Hematopoietic multipotent progenitor cell treated with erythropoietin and hydrocortisone succinate and interleukin-3 and kit ligand, for 6 days (in vitro differentiated cells): Measurements from ENCODE around the gene SSTR3.
"Not testable (repeated sequence)": the region's sequence is repeated elsewhere in the genome, so short reads cannot be mapped to it uniquely, and the experiment has no call there.

Experiments
- DNase-seq: peaks from one replicate; pipeline ENCODE4 v3.0.0-alpha.2; 2015

Gene SSTR3

DNA sequence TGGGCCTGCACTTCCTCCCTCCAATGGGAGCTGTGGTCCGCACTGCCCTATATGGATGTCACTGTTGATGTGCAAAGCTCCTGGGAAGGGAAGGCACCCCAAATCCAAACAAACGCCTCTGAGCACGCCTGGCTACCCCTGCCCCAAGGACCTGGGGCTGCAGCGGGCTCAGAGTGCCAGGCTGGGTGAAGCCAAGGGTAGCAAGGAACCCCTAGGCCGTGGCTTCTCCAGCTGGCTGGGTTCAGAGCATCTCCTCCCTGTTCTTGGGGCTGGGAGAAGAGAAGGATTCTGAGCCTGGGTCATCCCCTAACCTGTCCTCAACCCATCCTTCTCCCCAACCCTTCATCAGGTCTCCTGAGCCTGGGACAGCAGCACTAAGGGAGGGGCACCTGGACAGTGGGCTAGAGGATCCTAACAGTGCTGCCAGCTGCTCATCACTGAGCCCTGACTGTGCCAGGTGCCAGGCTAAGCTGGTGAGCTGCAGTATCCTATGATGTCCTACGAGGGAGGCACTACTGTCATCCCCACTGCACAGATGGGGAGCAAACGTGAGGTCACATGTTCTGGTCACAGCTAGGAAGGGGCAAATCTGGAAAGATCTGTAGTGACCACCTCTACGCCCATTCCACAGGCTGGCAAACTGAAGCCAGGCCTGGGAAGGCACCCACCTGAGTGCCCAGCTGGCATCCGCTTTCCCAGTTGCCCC, 3.0 kb downstream of the SSTR3 start:
- DNase-seq, result no peak

DNA sequence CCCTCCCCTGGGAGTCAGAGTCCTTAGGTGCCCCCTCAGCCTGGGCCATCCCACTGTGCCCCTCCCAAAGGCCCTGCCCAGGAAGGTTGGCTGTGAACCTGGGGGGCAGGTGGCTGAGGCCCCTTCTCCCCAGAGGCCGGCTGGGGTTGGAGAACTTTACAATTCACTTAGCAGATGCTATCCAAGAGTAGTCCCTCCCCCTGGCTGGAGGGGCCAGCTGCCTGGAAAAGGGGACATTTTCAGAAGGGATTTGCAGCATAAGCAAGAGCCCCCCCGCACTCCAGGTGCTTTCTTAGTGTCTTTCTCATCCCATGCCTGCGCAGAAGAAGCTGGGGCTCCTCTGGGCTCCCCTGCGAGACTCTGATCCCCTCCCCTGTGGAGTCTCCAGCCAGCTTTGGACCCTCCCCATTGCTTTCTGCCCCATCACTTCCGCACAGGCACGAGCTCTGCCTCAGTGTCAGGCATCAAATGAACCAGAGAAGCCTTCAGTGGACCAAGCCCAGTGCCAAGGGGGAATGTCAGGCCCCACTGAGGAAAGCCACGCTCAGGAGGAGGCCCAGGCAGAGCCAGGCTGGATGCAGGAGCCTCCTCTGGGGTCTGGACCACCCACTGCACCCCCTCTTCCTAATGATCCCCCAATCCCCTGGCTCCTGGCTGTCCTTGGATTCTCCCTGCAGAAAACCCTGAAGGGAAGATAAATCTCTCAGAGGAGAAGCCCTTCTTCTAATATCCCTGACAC, 3.7 kb downstream of the SSTR3 start:
- no peak for DNase-seq

- no peak for DNase-seq
Observed at GRCh38 chr22:37207981-37208380, 4.3 kb downstream of the SSTR3 start.

- no peak for DNase-seq
Observed at GRCh38 chr22:37206841-37207821, 5.1 kb downstream of the SSTR3 start.

DNA sequence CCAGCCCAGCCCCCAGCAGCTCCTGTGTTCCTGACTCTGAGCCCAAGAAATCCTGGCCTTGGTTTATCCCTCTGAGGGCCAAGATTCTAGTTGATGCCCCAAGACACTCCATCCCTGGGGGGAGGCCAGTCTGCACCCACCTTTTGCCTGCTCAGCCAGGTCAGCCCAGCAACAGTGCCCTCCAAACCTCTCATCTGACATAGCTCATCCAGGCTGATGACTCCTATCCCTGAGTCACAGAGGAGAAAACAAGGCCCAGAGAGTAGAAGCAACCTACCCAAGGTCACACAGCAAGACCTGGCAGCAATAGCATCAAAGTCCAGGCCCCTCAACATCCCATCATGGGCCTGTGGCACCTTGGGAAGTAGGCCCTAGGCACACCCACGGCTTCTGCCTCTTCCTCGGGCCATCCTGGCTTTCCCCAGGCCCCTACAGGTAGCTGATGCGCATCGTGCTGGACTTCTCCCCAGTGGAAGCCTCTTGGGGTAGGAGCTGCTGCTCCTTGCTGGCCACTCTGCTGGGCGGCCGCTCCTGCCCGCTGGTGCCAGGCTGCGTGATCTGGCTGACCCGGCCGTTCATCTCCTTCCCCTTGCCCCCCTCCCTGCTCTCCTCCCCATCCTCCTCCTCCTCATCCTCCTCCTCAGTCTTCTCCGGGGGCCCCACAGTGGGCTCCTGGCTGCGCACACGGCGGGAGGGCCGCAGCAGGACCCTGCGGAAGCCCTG, 6.0 kb downstream of the SSTR3 start:
- DNase-seq, result no peak

- DNase-seq, result no peak
Observed at GRCh38 chr22:37205046-37205445, 7.2 kb downstream of the SSTR3 start.

DNA sequence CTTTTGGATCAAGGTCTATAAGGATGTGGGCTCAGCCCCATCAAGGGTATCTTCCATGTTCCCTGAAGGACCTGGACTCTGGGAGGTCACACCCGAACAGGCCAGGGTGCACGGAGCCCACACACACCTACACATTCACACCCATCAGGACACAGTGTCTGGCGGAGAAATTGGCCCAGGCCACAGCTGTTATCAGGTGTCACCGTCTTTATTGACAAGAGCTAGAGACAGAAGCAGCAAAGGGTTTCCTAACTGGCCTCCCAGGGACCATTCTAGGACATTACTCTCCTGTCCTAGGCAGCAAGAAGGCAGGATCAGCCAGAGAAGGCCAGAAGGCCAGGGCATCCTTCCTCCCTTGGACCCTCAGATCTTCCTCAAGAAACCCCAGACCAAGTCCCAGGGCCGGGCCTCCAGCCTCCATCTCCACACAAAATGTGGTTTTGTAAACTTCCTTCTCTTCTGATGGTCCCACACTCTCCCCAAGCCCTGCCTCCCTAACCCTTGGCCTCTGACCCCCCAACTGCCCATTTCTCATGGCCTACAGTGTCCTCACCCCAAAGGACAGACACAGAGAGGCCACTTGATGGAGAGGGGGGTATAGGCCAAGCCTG, 8.1 kb downstream of the SSTR3 start:
- no peak for DNase-seq

DNA sequence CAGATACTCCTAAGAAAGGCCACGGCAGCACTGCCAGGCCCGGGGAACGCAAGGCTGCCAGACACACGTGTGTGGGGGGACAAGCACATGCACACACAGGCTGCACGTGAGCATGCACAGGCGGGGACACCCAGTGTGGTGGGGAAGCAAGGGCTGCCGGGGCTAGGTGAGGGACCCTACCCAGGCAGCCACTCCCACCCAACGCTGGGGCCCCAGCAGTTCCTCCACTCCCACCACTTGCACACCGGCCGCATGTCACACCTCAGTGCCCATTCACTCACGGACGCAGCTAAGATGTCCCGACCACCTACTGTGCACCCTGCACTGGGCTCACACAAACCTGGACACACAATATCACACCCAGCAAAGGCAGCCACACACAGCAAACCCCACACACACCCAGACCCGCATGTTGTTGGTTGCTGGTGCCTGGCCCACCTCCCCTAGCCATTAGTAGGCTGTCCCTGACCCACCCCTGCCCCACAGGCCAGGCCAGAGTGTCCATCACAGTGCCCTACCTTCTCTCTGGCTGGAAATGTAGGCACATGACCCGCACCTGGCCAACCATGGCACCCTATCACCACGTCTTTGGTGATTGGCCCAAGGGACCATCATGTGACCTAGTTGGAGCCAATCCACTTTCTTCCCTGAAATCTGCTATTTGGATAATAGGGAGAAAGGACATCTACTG, 8.8 kb downstream of the SSTR3 start:
- DNase-seq, result no peak

- DNase-seq, result no peak
Observed at GRCh38 chr22:37202716-37203115, 9.6 kb downstream of the SSTR3 start.

DNA sequence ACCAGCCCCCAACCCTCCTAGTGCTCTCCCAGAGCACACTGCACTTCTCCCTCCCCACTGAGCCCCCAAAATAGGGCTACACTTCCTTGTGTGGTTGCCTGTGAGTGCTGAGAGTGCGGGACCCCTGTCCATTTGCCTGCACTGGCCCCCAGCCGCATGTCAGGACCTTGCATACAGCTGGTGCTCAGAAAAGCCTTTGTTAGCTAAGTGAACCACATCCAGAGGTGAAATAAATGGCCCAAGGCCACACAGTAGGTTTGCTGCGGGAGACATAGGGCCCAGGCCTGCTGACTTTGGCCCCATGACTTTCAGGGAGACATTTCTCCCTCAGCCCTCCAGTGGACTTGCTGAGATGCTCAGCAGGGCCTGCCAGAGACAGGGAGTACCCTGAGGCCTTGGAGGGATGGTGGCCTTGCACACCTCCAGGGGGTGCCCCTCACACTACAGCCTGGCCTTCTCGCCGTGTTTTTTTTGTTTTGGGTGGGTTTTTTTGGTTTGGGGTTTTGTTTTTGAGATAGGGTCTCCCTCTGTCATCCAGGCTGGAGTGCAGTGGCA, 10.2 kb downstream of the SSTR3 start:
- no peak for DNase-seq

GRCh38 chr22:37201443-37201820, 10.8 kb downstream of the SSTR3 start:
- not testable (repeated sequence) for DNase-seq

DNA sequence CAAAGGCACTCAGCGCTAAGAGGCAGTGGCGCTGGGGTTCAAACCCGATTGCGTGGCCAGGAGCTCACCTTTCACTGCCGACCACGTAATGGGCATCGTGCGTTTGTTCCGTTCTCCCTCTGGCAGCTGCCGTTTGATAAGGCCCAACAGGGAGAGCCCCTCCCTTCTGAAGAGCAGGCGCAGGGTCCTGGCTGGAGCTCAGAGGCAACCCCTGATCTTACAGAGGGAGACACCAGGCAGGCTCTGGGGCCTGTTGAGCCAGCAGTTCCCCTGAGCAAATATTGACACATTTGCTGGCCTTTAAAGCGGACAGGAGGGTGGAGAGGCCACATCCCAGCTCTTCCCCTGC, 12.5 kb downstream of the SSTR3 start:
- peak; percentile 87 for DNase-seq

DNA sequence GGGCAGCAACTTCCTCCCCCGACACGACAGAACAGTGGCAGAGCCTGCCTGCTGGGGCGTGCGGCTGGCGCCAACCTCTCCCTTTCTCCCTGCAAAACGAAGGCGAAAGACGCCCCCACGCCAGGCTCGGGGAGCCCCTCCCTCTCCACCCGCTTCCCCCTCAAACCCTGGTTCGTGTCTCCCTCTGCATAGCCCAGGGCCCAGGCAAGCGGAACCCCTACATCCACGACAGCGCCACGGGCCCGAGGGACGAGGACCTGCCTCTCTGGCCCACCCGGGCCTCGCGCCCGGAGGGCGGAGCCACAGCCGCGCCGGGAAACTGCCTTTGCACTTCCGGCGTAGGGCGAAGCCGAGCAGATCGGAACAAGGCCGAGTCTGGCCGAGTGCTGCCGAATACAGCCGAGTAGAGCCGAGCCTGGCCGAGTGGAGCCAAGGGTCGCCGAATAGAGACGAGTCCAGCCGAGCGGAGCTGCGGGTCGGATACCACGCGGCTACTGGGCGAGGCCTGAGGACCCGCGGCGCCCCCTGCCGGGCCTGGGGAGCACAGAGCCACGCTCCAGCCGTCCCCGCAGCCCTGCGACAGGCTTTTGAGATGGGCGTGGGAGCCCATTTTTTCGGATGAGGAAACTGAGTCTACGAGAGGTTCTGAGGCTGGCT, 13.0 kb downstream of the SSTR3 start:
- peak; percentile 99 for DNase-seq

- peak; percentile 90 for DNase-seq
Observed at GRCh38 chr22:37198258-37199102, 13.8 kb downstream of the SSTR3 start.

GRCh38 chr22:37197451-37198257, 14.6 kb downstream of the SSTR3 start:
- DNase-seq, result no peak

DNA sequence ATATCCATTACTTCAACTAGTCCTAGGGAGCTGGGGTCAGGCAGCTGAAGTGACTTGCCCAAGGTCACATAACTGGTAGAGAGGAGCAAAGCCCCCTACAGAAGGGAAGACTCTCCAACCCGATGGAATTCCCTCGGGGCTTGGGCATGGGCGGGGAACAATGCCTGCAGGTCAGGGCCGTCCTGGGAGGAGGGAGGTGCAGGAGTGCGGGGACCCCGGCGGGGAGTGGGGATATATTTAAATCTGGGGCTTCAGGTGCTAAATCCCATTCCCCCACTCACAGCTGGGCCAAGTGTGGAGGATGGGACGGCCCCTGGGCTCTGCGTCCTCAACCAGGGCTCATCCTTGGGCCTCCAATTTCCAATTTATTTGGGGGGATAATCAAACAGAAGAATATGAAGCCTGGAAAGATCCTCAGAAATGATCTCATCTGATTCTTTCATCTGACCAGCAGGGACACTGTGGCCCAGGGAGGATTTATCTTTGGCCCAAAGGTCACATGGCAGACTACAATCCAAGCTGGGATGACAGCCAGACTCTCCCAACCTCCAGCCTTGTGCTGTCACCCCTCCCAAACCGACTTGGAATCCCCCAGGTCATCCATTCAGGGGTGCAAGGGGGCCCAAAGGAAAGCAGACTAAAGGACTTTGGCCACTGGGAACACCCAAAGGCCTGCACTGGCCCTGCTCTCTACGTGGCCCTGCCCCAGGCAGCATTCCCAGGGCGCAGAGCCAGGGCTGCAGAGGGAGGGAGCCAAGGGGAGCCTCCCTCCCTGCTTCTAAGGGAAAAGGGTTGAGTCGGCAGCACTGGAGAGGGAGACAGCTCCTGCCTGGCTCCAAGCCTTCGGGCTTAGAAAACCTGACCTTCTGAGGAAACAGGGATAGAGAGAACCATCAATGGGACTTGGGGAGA, 15.5 kb downstream of the SSTR3 start:
- DNase-seq, result no peak

DNA sequence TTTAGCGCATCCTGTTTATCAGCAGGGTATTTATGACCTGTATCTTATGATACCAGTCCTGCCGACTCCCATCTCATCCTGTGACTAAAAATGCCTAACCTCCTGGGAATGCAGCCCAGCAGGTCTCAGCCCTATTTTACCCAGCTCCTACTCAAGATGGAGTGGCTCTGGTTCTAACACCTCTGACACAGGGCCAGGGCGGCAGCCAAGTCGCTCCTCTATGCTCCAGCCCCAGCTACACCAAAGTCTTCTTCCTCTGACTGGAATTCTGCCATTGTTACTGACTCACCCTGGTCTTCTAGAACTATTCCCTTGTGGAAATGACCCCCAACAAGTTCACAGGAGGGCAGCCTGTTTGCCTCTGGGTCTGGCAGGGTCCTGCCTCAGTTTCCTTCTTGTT, 16.4 kb downstream of the SSTR3 start:
- DNase-seq, result no peak

DNA sequence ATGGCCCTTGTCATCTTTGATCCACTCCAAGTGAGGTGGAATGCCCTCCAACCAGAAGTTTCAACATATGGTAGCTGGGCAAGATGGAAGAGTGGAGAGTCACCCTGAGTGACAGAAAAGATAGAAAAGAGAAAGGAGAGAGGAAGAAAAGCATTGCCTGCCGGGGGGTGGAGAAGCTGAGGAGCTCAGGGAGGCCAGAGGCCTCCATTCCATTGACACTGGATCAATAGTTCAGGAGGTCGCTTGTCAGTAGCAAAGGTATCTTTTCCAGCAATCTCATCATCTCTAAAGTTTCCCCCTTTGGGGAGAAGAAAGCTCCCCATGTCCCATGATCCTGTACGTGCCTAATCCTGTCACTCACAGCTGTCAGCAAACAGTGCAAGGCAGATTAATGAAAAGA, 17.5 kb downstream of the SSTR3 start:
- DNase-seq, result no peak
